NCI-H2107 (cell line): Measurements from ENCODE around the gene GRHL1.
A peak's percentile ranks its signal among the peaks of the same experiment; 100 is the strongest.

Experiments used
- DNase-seq: peaks from one replicate; lab custom pipeline; 2025; lab: John Stamatoyannopoulos, UW

The GRHL1 gene

DNA sequence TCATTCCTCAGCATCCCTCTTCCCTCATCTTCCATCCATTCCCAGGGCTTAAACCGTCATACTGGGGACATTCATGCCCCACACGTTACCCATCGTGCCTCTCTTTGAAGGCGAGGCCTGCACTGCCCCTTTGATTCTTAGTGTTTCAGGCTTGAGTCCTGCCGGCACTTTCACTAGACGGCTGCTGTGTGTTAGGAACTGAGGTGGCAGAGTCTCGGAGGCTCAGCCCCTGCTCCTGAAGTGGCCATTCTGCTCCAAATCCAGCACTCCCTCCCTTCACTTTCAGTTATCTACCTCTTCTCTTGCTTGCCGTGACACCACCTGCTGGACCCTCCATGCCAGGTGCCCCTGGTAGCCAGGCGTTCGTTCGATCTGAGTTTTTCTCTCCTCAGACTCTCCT lies 43.0 kb downstream of the GRHL1 start:
- DNase-seq: no peak

DNA sequence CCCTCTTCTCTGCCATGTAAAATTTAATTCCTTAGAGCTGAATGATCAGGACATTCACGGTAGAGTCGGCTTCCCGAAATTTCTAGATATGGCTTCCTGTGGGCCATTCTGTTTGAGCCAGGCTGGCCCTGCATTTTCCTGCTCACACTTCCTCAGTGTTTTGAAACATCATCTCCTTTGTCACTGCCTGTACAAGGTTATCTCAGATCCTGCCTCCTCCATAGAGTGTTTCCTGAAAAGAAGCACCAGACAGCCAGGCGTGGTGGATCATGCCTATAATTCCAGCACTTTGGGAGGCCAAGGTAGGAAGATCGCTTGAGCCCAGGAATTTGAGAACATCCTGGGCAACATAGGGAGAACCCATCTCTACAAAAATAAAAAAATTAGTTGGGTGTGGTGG lies 43.6 kb downstream of the GRHL1 start:
- no peak for DNase-seq

DNA sequence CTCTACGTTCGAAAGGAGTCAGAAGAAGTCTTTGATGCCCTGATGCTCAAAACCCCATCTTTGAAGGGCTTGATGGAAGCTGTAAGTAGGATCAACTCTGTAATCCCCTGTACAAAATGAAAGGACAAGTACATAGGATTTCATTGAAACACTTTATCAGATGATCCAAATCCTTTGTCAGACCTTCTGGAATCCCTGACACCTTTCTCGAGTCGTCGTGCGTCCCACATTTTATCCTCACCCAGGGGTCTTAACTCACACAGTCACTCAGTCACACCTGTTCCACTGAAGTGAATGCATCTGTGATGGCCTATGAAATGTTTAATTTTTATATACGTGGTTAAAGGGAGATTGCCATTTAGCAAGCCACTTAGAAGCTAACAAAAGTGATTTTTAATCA lies 44.8 kb downstream of the GRHL1 start:
- DNase-seq: no peak

DNA sequence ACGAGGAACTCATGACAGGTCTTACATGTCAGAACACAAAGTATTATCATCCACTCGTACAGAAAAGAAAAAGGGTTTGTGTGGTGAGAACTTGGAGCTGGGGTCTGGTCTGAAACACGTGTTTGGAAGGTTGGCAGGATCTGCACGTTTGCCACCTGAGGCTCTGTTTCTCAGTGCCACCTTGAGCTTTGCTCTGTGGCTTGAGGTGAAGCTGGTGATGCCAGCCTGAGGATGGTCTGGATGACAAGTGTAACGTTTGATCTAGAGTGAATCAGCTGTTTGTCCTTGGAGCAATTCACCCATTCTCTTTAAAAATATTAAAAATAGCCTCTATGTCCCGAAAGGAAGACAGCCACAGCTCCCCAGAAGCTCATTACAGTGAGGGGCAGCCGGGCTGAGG lies 46.4 kb downstream of the GRHL1 start:
- no peak for DNase-seq

DNA sequence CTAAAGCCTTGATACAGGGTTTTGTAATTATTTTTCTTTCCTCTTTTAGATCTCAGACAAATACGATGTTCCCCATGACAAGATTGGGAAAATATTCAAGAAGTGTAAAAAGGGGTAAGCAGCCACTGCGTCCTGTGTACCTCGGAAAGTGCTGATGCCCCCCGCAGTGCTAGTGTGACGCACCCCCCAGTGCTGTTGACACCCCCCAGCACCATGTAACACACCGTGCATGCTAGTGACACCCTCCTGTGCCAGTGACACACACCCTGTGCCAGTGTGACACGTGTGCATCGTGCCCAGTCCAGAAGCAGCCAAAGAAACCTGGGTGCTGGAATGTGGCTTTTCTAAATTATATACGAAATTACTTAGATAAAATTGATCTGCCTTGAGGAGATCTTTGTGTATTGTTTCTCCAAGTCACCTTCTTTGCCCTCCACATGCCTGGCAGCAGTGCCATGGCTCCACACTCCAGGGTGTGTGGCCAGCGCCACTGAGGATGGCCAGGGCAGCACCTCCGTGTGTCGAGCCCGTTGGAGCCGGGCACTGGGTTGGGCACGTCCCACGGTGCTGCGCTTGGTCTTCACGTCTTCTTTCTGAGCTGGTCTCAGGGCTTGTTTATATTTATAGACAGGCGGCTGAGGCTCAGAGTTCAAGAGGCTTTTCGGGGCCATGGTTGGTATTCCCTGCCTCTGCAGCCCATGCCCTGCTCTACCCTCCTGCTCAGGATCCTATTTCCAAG lies 47.6 kb downstream of the GRHL1 start:
- no peak for DNase-seq

DNA sequence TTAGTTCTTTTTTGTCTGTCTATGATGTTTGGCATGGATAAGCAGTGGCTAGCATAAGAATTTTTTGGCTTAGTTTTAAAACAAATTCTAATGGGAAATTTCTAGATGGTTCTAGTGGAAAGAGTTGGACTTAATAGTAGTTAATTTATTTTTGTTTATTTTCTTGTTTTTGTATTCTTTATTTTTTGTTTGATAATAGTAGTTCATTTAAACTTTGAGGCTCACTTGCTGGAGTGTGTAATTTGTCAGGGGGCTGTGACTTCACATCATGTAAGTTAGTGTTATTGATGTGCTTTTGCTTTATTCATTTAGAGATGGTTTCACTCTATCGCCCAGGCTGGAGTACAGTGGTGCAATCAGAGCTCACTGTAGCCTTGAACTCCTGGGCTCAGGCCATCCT lies 48.2 kb downstream of the GRHL1 start:
- no peak for DNase-seq

DNA sequence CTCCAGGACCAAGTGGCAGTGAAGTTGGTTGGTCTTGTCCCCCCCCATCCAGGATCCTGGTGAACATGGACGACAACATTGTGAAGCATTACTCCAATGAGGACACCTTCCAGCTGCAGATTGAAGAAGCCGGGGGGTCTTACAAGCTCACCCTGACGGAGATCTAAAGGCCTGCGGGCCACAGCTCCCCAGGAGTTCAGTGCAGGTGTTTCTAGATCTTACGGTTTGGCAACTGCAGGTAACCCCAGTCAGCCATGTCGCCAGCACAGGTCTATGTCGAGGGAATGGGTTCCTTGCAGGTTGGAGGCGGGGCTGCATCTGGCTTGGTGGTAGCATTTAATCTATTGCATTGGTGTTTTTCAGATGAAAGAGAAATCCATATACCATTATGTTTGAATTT lies 49.0 kb downstream of the GRHL1 start:
- DNase-seq: no peak

DNA sequence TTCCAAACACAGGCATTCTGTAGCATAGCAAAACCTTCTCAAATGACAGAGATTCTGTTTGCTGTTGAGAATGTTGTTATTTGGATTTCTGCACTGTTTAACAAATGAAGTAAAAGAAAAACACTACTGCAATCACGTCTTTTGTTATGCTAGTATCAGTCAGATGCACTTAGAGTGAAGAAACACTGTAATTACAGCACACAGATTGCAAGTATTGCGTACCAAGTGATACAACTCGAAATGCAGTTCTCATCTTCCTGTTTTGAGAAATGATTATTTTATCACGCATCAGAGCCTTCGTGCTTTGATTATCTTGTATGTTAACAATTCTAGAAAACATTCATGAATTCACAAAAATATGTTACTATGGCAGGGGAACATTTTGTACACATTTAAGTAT lies 50.1 kb downstream of the GRHL1 start:
- DNase-seq: no peak

DNA sequence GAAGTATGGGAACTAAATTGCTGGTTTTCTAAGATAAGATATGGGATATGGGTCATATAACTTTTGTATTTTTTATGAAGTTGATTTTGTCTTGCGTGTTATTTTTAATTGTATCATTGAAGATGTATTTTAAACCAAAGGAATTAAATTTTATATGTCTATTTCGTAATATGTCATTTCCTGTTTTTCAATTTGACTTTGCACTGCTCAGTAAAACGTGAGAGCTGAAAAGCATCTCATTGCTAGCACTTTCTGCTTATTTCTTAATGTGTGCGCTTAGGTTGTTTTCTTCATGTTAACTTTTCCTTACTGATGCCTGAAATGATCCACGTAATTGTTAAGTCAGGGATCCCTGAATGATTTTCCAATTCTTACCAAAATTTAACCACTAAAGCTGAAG lies 50.6 kb downstream of the GRHL1 start:
- DNase-seq: no peak

DNA sequence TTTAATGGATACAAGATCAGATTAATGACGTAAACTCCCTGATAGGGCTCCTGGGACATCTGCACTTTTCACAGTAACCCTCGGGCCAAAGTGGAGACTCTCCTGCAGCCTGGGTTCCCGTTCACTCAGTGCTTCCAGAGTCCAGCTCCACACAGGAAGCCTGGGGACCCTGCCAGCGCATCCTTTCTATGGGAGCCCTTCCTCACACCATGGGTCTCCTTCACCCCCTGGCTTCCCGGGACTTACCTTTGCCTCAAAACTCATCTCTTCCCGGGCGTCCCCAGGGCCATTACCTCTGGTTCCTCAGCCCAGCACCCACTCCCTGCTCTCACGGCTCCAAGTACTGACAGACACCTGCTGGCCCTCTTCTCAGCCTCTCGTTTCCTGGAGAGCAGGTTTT lies 51.2 kb downstream of the GRHL1 start:
- no peak for DNase-seq

DNA sequence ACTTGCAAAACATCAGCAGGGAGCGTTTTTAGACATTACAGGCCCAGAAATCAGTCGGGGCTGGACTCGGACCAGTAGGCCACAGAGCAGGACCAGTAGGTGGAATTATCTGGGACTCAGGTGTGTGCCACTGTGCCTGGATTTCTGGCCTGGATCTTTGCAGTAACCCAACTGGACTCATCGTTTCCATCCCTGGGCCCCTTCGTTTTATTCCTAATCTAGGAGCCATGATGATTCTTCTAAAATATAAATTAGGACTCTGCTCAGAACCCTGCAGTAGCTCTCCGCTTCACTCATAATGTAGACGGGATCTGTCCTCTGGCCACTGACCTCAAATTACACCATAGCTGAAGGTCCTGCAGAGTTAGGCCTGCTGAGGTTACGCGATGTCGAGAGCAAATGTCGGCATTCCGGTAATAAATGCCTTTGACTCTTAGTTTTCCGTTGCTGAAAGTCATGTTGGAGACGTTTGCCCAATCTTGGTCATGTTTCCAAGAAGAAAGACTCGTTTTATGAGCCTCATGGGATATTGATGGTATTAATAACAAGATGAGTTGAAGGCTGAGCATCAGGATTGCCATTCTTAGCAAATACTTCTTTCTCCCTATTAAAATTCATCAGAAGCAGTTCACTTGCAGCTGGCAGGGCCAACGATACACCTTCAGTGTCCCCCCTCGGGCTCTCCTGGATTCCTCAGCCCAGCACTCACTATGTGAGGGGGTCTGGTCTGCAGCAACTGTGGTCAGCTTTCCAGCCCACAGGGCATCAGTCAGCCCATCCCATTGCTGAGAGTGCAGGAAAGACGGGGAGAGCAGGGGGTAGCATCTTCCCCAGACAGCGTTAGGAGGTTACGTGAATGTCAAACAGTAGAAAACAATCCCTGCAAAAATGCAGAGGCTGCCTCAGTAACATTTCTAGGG lies 52.0 kb downstream of the GRHL1 start:
- no peak for DNase-seq

DNA sequence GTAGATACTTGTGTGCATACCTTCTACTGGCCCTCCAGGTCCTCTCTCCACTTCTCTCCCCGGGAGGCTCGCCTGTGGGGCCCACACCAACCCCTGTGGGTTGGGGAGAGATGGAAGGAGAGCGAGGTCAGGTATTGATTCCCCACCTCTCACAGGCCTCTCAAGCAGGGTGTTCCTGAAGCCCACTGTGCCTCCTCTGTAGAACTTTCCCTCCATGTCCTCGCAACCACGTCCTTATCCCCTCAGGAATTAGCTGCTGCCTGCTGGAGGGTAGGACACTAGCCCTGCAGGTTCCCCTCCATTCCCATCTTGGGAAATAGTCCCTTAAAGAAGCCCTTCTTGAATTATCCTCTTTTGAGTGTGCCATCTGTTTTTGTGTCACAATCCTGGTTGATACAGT lies 52.9 kb downstream of the GRHL1 start:
- no peak for DNase-seq

DNA sequence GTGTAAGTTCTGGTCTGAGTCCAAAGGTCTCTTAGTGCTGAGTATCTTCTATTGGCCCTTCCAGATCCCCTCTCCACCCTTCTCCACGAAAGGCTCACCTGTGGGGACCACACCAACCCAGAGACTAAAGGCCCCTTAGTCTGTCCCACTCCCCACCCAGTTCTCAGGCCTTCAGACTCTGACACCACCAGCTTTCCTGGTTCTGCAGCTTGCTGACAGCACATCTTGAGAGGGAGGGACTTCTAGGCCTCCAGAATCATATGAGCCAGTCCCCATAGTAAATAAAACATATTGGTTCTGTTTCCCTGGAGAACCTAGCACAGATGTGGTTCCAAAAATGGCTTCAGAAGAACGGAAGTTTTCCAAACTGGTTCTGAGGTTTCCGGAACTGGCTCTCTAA lies 53.3 kb downstream of the GRHL1 start:
- DNase-seq: no peak

DNA sequence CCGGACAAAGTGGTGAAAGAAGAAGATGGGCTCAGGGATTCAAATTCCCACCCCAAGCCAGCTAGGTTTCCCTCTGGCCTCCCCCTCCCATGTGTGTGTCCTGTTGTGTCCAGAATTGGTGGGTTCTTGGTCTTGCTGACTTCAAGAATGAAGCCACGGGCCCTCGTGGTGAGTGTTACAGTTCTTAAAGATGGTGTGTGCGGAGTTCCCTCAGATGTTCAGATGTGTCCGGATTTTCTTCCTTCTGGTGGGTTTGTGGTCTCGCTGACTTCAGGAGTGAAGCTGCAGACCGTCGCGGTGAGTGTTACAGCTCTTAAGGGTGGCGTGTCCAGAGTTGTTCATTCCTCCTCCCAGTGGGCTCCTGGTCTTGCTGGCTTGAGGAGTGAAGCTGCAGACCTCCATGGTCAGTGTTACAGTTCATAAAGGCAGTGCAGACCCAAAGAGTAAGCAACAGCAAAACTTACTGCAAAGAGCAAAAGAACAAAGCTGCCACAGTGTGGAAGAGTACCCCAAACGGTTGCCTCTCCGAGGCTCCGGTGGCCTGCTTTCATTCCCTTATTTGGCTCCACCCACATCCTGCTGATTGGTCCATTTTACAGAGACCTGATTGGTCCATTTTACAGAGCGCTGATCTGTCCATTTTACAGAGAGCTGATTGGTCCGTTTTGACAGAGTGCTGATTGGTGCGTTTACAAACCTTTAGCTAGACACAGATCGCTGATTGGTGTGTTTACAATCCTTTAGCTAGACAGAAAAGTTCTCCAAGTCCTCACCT lies 54.2 kb downstream of the GRHL1 start:
- no peak for DNase-seq

DNA sequence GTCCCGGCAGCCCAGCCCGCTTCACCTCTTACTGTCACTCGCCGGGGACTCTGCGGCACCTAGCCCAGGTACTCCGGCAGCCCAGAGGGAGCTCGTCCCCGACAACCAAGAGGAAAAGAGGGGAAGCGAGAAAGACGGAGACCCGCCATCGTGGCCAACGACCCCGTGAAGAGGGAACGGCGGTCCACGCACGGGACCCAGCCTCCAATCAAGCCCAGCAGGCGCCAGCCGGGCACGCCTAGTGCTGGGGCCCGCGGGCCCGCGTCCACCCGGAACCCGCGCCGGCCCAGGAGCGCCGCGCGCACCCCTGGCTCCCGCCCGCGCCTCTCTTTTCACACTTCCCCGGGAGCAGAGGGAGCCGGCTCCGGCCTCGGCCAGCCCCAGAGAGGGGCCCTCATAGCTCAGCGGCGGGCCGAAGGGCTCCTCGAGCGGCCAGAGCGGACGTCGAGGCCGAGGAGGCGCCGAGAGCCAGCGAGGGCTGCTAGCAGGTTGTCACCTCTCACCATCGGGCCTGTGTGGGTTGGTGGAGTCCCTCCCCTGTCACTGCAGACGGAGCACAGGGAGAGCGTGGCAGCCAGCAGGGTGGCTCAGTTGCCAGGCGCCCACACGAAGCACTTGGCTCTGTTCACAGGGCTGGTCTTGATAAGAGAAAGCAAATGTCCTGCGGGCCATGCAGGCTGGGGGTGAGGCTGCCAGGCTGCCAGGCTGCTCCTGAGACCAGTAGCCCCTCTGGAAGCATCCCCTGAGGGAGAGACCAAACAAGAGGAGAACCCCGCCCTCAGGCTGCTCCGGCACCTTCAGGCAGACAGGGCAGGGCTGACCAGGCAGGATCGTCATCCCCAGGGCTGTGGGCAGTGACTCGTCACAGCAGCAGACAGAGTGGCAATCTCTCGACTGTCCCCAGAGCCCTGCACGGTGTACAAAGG lies 55.0 kb downstream of the GRHL1 start:
- peak; percentile 7 for DNase-seq

DNA sequence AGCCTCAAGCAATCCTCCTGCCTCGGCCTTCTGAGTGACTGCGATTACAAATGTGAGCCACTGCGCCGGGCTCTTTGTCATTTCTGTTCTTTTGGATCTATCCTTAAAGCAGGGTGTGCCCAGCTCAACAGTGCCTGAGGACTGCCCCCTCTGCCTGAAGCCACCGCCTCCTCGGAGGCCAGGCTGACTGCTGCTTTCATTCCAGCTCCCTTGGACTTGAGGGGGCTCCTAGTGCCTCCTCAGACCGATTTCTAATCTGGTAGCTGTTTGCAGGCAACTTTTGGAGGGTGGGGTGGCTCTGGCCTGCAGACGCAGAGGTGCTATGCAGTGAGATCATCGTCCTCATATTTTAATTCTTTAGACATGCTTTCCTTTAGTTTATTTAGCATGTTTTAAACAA lies 55.9 kb downstream of the GRHL1 start:
- DNase-seq: no peak

DNA sequence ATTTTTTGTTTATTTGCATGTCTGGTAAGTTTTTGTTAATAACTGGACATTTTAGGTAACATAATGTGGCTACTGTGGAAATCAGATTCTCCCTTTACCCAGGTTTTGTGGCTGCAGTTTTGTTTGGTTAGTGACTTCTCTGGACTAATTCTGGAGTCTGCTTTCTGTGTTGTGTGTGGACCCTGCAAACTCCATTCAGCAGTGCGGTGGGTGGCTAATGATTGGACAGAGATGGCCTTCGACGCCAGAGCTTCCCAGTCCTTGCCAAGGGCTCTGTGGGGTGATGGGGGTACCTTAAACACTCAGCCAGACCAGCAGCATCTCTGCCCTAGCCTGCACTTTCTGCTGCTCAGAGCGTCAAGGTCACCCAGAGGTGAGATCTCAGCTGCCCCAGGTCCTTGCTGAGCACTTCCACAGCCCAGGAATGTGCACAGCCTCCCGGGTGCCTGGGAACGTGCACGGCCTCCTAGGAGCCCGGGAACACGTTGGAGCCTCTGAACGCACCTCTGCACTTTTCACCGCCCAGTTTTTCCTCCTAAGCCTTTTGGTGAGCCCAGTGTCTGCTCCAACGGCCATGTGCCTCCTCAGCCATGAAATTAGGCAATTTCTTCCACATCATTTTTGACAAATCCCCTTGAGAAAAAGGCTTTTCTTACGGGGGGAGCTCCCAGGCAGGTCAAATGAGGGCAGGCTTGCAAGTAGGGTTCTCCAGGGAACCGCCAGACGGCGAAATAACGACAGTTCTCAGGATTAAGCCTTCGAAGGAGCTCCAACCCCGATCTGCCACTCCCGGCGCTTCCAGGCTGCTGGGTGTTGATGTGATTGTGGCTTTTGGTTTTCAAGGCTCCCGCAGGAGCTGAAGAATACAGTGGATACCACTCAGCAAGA lies 56.7 kb downstream of the GRHL1 start:
- no peak for DNase-seq

DNA sequence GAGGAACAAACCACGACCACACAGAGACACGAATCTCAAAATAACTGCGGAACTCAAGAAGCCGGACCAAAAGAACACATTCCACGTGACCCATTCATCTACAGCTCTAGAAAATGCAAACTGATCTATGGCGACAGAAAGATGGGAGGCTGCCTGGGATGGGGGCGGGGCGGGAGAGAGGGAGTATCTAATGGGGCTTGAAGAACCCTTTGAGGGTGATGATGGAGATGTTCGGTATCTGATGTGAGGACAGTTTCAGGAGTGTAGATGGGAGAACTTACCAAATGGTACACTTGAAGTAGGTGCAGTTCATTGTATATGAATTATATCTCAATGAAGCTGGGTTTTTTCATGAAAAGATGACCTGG lies 57.3 kb downstream of the GRHL1 start:
- no peak for DNase-seq

DNA sequence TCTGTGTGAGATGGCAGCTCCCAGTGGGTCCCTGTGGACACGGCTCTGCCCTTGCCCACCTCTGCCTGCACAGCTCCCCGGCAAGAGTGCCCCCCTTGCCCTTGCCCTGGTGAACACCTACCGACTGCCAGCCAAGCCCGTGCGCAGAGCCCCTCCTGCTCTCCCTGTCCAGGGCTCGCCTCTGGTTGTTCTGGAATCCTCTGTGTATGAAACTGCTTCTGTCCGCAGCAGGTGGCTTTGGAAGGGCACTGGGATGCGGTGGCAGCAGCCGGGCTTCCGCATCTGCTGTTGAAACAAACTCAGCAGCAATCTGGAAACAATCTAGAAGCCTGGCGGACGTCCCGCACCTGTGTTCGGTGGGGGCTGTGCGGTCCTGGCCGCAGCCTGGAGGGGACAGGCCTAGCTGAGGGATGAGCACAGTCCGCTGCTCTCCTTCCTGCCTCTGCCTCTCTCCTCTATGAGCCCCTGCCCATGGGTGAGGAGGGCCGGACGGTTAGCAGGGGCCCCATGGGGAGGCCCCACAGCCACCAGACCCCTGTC lies 57.8 kb downstream of the GRHL1 start:
- no peak for DNase-seq
